ENCODE measurements around the gene PCP2. TPM values are rescaled to one million over a fixed set of nuclear protein-coding genes. Genes with fewer than 3 reads are reported as not detected.

The PCP2 gene
- total and polyA plus RNA-seq, 2 of the 8 experiments (the other 6 are each of a cell fraction or from before 2014, with no cell fraction given), result not detected

DNA sequence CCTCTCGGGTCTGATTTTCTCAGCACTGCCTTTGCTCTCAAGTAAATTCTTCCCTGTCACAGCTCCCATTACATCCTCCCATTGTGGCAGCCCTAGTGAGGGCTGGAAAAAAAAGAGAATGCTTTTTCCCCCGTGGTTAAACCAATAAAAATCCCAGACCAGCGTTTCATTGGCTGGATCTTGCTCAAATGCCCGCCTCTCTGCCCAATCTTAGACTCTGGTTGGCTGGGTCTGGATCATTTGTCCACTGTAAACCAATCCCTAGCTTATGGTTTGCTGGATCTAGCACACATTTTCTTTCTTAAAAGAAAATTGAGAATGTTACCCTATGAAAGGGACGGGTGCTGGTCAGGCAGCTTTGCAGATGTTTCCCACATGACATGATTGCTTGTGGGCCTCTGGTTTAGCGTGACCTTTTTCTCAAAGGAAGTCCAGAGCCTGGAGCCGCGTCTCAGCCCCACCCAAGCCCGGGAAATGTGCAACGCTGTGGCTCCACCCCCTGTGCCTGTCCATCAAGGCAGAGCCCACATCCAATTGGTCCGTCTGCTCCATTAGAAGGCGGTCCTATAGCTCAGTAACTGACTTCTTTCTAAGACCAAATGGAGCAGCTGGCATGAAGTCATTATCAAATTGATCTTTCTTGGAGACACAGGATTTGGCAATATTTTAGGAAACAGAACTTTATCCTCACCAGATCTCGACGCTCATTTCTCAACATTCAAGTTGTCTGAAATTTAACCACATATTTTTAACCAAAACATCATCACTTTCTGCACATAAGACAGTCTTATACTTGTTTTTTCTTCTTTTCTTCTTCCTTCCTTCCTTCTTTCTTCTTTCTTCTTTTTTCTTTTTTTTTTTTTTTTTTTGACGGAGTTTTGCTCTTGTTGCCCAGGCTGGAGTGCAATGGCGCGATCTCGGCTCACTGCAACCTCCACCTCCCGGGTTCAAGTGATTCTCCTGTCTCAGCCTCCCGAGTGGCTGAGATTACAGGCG lies 40.8 kb upstream of the PCP2 start:
- peak overlapping the region; percentile 46; the same call in 1 of the 2 replicates for H2AFZ ChIP-seq (ENCODE audit: low read length)
- no peak overlapping the region for H4K5ac ChIP-seq (ENCODE audit: insufficient read length, low read depth, low read length)
- 57% methylated on average over 16 of the region's 21 CpGs; no CpG with 5 or more reads in 1 of the 2 experiments for WGBS, 2 experiments (ENCODE audit: extremely low coverage in 1 of 2, insufficient coverage in 1 of 2, insufficient read length in 1 of 2, insufficient replicate concordance in 2 of 2, low coverage in 1 of 2, low lambda C conversion rate in 2 of 2, missing lambda C conversion rate in 1 of 2)
- no peak overlapping the region for H2BK12ac ChIP-seq (ENCODE audit: low read depth, low read length)
- no peak overlapping the region for H3K23ac ChIP-seq (ENCODE audit: insufficient read length)
- no peak overlapping the region for H2BK120ac ChIP-seq (replicated peaks; ENCODE audit: low read depth, low read length)
- no peak overlapping the region for H2BK5ac ChIP-seq (ENCODE audit: low read depth, low read length)
- peak overlapping the region in 1 of 4 experiments; percentile 31; a peak in 1 of 8 replicates for H3K4me3 ChIP-seq (ENCODE audit: extremely low read depth in 1 of 4, insufficient read depth in 2 of 4, low read depth in 3 of 4, low read length in 4 of 4)
- POLR2A ChIA-PET (ENCODE audit: partially characterized antibody), result no interaction called here
- H4K8ac ChIP-seq (ENCODE audit: extremely low read depth, insufficient read depth, low read length), result no peak overlapping the region
- H3K79me1 ChIP-seq (ENCODE audit: low read depth, low read length), result no peaks in the 10 kb centered on the region
- no peak for TF ChIP-seq SIX5 (IDR thresholded peaks at IDR 0.05; ENCODE audit: low read depth, low read length)
- TF ChIP-seq SP2 (IDR thresholded peaks at IDR 0.05; ENCODE audit: low read length), result peak; percentile 14; the same call in 1 of the 2 replicates
- TF ChIP-seq HDAC6 (IDR thresholded peaks at IDR 0.05; ENCODE audit: low read depth, low read length), result no peak
- no peak for TF ChIP-seq TBP (IDR thresholded peaks at IDR 0.05; ENCODE audit: low read depth, low read length)
- TF ChIP-seq EZH2 (IDR thresholded peaks at IDR 0.05; ENCODE audit: low read depth, low read length, severe bottlenecking), result no peak
- peak; percentile 64; the same call in 1 of the 2 replicates for TF ChIP-seq SP1 (IDR thresholded peaks at IDR 0.05; ENCODE audit: low read depth, low read length)
- TF ChIP-seq YY1 (IDR thresholded peaks at IDR 0.05; ENCODE audit: low read depth, low read length), result no peak
- H3K36me3 ChIP-seq (ENCODE audit: control insufficient read depth in 2 of 4, insufficient read depth in 4 of 4, low read length in 3 of 4), result no peaks in the 10 kb centered on the region
- H3K4me2 ChIP-seq (ENCODE audit: insufficient read depth in 1 of 2, low read depth in 2 of 2, low read length in 2 of 2), result peak overlapping the region in 1 of 2 experiments; percentile 39; a peak in 2 of 4 replicates
- no peak overlapping the region for H3K27ac ChIP-seq (ENCODE audit: low read depth, low read length)
- no peaks in the 10 kb centered on the region for H4K20me1 ChIP-seq (replicated peaks in 1 of 2; ENCODE audit: control insufficient read depth in 1 of 2, insufficient read depth in 2 of 2, low read length in 2 of 2)
- peak; percentile 24 for FAIRE-seq
- no peak overlapping the region for H3K4ac ChIP-seq (replicated peaks; ENCODE audit: insufficient read length, low read depth, low read length)
- H2BK20ac ChIP-seq (ENCODE audit: low read length), result no peak overlapping the region
- H3K18ac ChIP-seq (ENCODE audit: extremely low read depth, low read length), result no peak overlapping the region
- peak in 1 of 2 experiments; percentile 81 for DNase-seq (ENCODE audit: low read depth in 1 of 2, low spot score in 2 of 2)
- H3K23me2 ChIP-seq (ENCODE audit: low read depth, low read length), result peaks cover 2% of the 10 kb centered on the region; the same call in 1 of the 2 replicates
- H3K9ac ChIP-seq (replicated peaks in 1 of 4; ENCODE audit: extremely low read depth in 1 of 4, low read depth in 3 of 4, low read length in 3 of 4), result no peak overlapping the region
- CTCF ChIA-PET (ENCODE audit: partially characterized antibody), result interaction anchor here (0.6 to 2.6 kb wide), 5 partner anchors 14 to 319 kb away, joined by 3 to 7 read pairs (median 3); no protein-coding TSS in a partner anchor
- no peak overlapping the region for H2AK5ac ChIP-seq (ENCODE audit: low read depth, low read length)
- H3K9me3 ChIP-seq (ENCODE audit: insufficient read depth in 2 of 2, low read depth in 1 of 2, low read length in 1 of 2), result no peaks in the 10 kb centered on the region
- H3K27me3 ChIP-seq (replicated peaks in 1 of 4; ENCODE audit: control insufficient read depth in 3 of 4, extremely low read depth in 1 of 4, insufficient read depth in 3 of 4, low read length in 3 of 4), result peaks cover 0 to 16% (median 10%) of the 10 kb centered on the region in 4 experiments; a peak in 3 of 7 replicates
- H4K91ac ChIP-seq (replicated peaks; ENCODE audit: insufficient read length, low read length), result no peak overlapping the region
- H2BK15ac ChIP-seq (ENCODE audit: low read length), result no peak overlapping the region
- no peaks in the 10 kb centered on the region for H3K79me2 ChIP-seq (ENCODE audit: control insufficient read depth in 1 of 2, insufficient read depth in 2 of 2, low read length in 2 of 2)
- no peak overlapping the region for H3K14ac ChIP-seq (ENCODE audit: insufficient read length)
- peaks cover 0 to 3% (median 1%) of the 10 kb centered on the region in 4 experiments; a peak in 2 of 7 replicates for H3K4me1 ChIP-seq (replicated peaks in 1 of 4; ENCODE audit: control insufficient read depth in 3 of 4, insufficient read depth in 4 of 4, low read length in 3 of 4)
- no peak overlapping the region for H3K56ac ChIP-seq (replicated peaks; ENCODE audit: insufficient read length, low read depth, low read length)
